Lower lobe of right lung (tissue), 2 donors: ENCODE data around the gene DYSF. TPM values are rescaled to one million over a fixed set of nuclear protein-coding genes. Genes with fewer than 3 reads are reported as not detected.

ENCODE experiments used
- ATAC-seq, 2 donors: fragments of 200-7000 bp; cut with Tn5 transposase; one replicate each; pipeline ENCODE4 v1.9.1; 2020 to 2022; ENCODE audit warnings: mild to moderate bottlenecking in 2 of 2, moderate library complexity in 2 of 2
- DNase-seq: peaks from one replicate; pipeline ENCODE4 v3.0.0-alpha.2; 2020
- H3K27ac ChIP-seq: fragments of 200-600 bp; one replicate; pipeline ENCODE4 v1.8.0; 2022
- H3K27me3 ChIP-seq: fragments of 200-600 bp; one replicate; pipeline ENCODE4 v1.8.0; 2022; ENCODE audit warnings: low read depth
- H3K36me3 ChIP-seq: fragments of 200-600 bp; one replicate; pipeline ENCODE4 v1.8.0; 2022; ENCODE audit warnings: mild to moderate bottlenecking
- H3K4me1 ChIP-seq: fragments of 200-600 bp; one replicate; pipeline ENCODE4 v1.8.0; 2022
- H3K4me3 ChIP-seq: fragments of 200-600 bp; one replicate; pipeline ENCODE4 v1.8.0; 2022; ENCODE audit warnings: mild to moderate bottlenecking
- H3K9me3 ChIP-seq: fragments of 200-600 bp; one replicate; pipeline ENCODE4 v1.8.0; 2022
- intact Hi-C: fragments of 100-400 bp; cut with DNase I; formaldehyde crosslinking; loops from one replicate; pipeline ENCODE4 v1.11.0; 2022
- total RNA-seq: library from RNA; stranded (reverse); fragmentation: NEBNext Ultra II Directional; extraction: Animal tissue kit (Norgen Biotek cat#: 25700); gene quantifications from one replicate; pipeline ENCODE4 v1.2.1, GENCODE V29; 2021
- TF ChIP-seq, protein P1 (sequence below): fragments of 200-600 bp; IDR thresholded peaks from one replicate; pipeline ENCODE4 v1.8.0; 2022; ENCODE audit warnings: antibody characterized with exemption, mild to moderate bottlenecking
- donor health status: DM: no; HTN: yes; CAD: no; lungs with severe emphysema.

Gene DYSF
- total RNA-seq, 1 donor from 2014 or later: 41.2 TPM

DNA sequence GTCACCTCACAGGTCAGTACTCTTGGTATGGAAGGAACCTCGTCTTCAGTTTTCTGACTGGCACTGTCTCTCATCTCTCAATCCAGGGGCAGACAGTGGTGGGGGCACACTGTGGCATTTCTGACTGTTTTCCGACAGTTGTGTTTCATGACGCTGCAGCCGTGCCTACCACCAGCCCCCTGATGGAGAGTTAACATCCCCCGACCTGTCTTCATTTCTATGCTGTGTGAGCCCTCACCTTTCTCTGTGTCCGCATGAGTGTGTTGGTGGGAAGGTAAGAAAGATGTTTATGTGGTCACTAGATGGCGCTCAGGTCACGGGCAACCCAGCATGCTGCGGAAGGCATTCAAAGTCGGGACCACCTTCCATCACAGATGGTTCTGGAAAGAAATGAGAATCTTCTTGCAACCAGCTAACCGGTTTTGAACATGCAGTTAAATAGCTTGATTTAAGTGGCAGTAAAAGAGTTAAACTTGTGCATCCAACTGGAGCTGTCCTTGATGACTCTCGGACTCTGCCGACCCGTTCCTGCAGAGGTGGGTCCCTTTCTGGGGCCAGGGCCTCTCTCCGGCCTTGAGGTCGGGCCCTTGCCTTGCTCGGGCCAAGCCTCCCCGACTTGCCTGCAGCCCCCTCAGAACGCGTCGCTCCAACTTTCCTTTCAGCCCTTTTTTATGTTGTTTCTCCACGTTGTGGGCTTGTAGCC is 92.4 kb downstream of the DYSF start:
- intact Hi-C loops: loop anchor here (10.0 kb wide), 1 partner anchor 609 kb away; no protein-coding TSS in a partner anchor
- ATAC-seq (peak; percentile 72 to 74), DNase-seq (no peak)
- TF ChIP-seq, protein P1, sequence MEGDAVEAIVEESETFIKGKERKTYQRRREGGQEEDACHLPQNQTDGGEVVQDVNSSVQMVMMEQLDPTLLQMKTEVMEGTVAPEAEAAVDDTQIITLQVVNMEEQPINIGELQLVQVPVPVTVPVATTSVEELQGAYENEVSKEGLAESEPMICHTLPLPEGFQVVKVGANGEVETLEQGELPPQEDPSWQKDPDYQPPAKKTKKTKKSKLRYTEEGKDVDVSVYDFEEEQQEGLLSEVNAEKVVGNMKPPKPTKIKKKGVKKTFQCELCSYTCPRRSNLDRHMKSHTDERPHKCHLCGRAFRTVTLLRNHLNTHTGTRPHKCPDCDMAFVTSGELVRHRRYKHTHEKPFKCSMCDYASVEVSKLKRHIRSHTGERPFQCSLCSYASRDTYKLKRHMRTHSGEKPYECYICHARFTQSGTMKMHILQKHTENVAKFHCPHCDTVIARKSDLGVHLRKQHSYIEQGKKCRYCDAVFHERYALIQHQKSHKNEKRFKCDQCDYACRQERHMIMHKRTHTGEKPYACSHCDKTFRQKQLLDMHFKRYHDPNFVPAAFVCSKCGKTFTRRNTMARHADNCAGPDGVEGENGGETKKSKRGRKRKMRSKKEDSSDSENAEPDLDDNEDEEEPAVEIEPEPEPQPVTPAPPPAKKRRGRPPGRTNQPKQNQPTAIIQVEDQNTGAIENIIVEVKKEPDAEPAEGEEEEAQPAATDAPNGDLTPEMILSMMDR: peak; percentile 70
- H3K4me3 ChIP-seq: peak overlapping the region; percentile 20
- peaks cover 12% of the 10 kb centered on the region for H3K4me1 ChIP-seq
- no peaks in the 10 kb centered on the region for H3K9me3 ChIP-seq
- H3K27me3 ChIP-seq: peaks cover 9% of the 10 kb centered on the region
- H3K27ac ChIP-seq: peak overlapping the region; percentile 62
- no peaks in the 10 kb centered on the region for H3K36me3 ChIP-seq

- DNase-seq (no peak), ATAC-seq (no peak)
- intact Hi-C loops: loop anchor here (10.0 kb wide), 1 partner anchor 609 kb away; no protein-coding TSS in a partner anchor
- Histone ChIP-seq H3K4me1 (peaks cover 12% of the 10 kb centered on the region), H3K9me3 (no peaks in the 10 kb centered on the region), H3K36me3 (no peaks in the 10 kb centered on the region), H3K27ac (no peak overlapping the region), H3K4me3 (no peak overlapping the region), H3K27me3 (peaks cover 9% of the 10 kb centered on the region)
- TF ChIP-seq, protein P1: no peak
These were observed 92.9 kb downstream of the DYSF start for GRCh38 chr2:71546275-71546638.

GRCh38 chr2:71546777-71547281 is 93.5 kb downstream of the DYSF start:
- H3K36me3 ChIP-seq: no peaks in the 10 kb centered on the region
- no peak overlapping the region for H3K27ac ChIP-seq
- no peak for DNase-seq
- TF ChIP-seq, protein P1: no peak
- no peaks in the 10 kb centered on the region for H3K9me3 ChIP-seq
- intact Hi-C loops: loop anchor here (10.0 kb wide), 1 partner anchor 608 kb away; no protein-coding TSS in a partner anchor
- no peak for ATAC-seq
- peaks cover 9% of the 10 kb centered on the region for H3K27me3 ChIP-seq
- peaks cover 12% of the 10 kb centered on the region for H3K4me1 ChIP-seq
- H3K4me3 ChIP-seq: no peak overlapping the region

DNA sequence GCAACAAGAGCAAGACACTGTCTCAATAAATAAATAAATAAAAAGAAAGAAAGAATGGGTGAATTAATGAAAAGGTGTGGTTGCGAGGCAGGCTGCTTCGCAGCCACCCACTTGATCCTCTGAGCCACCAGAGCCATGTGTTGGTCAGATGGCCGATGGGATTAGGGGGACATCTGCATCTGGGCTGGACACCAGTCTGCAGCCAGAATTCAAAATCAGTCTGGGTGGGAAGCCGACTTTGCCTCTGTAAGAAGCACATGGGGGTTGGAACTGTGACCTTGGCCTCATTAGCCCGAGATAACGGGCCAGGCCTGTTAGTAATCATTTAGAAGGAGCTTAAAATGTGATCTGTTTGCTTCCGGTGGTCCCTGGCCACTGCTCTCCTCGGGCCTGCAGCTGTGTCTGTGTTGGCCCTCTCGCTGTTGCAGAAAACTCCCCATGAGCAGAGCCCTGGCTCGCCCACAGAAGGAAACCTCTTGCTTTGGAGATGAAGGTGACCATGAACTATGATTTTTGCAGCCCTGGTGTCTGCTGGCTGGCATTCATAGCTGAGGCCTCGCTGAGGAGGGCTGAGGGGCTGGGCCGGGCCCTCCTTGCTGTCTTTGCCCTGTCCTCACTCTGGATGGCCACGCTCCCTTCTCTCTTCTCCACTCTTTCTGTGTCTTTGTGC is 94.4 kb downstream of the DYSF start:
- H3K4me3 ChIP-seq: no peak overlapping the region
- no peak overlapping the region for H3K27ac ChIP-seq
- no peaks in the 10 kb centered on the region for H3K9me3 ChIP-seq
- no peak for ATAC-seq
- no peaks in the 10 kb centered on the region for H3K36me3 ChIP-seq
- peaks cover 9% of the 10 kb centered on the region for H3K27me3 ChIP-seq
- no peak for DNase-seq
- peaks cover 12% of the 10 kb centered on the region for H3K4me1 ChIP-seq
- intact Hi-C loops: loop anchor here (10.0 kb wide), 1 partner anchor 607 kb away; no protein-coding TSS in a partner anchor
- TF ChIP-seq, protein P1: no peak

- Histone ChIP-seq H3K4me1 (peaks cover 12% of the 10 kb centered on the region), H3K4me3 (no peak overlapping the region), H3K36me3 (peaks cover 9% of the 10 kb centered on the region), H3K27me3 (peaks cover 9% of the 10 kb centered on the region), H3K27ac (no peak overlapping the region), H3K9me3 (no peaks in the 10 kb centered on the region)
- intact Hi-C loops: loop anchor here (10.0 kb wide), 1 partner anchor 606 kb away; no protein-coding TSS in a partner anchor
- TF ChIP-seq, protein P1: peak; percentile 80
- peak; percentile 79 for DNase-seq
- ATAC-seq: peak; percentile 77 to 80
These were observed 95.5 kb downstream of the DYSF start for GRCh38 chr2:71548646-71549425.
